DOHH2 (cell line): ENCODE measurements around the gene MGLL.

Experiments used
- CTCF ChIP-seq: fragments of 200-600 bp; sonication (generic); IDR thresholded peaks from one replicate; pipeline ENCODE4 v1.5.1; 2014; ENCODE audit warnings: antibody characterized with exemption, mild to moderate bottlenecking, low read depth, low read length; ENCODE audit not compliant: poor library complexity, severe bottlenecking
- EZH2phosphoT487 ChIP-seq: fragments of 200-600 bp; sonication (generic); IDR thresholded peaks from 2 replicates; pipeline ENCODE4 v1.6.1; 2017; ENCODE audit warnings: borderline replicate concordance, mild to moderate bottlenecking, antibody characterized with exemption, low read length, moderate library complexity, mixed read lengths

DNA sequence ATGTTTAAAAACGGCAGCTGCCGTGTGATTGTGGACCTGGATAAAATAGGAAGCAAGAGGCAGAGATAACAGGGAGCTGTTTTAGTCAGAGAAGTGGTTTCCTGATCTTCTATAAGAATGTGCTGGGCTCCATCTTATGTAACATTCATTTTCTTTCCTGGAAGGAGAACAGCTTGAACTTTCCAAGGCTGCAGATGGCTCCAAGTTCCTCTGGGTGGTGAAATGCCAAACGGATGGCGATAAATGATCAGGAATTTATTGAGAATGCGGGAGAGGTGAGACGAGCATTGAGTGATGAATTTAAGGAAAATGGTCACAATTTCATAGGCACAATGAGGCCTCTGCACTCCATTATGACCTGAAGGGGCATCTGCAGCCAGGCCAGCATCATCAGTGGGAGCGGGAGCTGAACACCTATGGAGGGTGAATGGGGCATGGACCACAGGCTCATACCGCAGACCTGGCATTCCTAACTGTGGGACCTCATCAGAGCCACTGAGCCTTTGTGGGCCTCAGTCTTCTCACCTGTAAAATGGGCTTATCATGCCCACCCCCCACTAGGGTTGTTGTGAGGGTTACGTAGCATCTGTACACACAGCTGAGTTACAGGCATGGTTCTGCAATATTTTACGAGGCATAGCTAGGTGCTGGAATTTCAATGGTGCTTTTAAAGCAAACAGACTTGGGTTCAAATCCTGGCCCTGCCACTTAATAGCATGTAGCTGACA is 17.1 kb downstream of the MGLL start:
- no peak for TF ChIP-seq CTCF
- TF ChIP-seq EZH2phosphoT487, result no peak
